BLaER1 (cell line): ENCODE results near the gene GUK1.

Experiments used
- H3K27ac ChIP-seq: shearing (Covaris generic); formaldehyde crosslinking; 2 replicates; pipeline ENCODE4 v1.8.1; 2022
- H3K27me3 ChIP-seq: shearing (Covaris generic); formaldehyde crosslinking; 2 replicates; pipeline ENCODE4 v1.8.1; 2022
- H3K36me3 ChIP-seq: shearing (Covaris generic); formaldehyde crosslinking; 2 replicates; pipeline ENCODE4 v1.8.1; 2022
- H3K4me1 ChIP-seq: shearing (Covaris generic); formaldehyde crosslinking; 2 replicates; pipeline ENCODE4 v1.8.1; 2022
- H3K4me2 ChIP-seq: shearing (Covaris generic); formaldehyde crosslinking; 2 replicates; pipeline ENCODE4 v1.8.1; 2022
- H3K4me3 ChIP-seq: shearing (Covaris generic); formaldehyde crosslinking; 2 replicates; pipeline ENCODE4 v1.8.1; 2022
- H3K9ac ChIP-seq: shearing (Covaris generic); formaldehyde crosslinking; 2 replicates; pipeline ENCODE4 v1.8.1; 2022
- H3K9me3 ChIP-seq: shearing (Covaris generic); formaldehyde crosslinking; 2 replicates; pipeline ENCODE4 v1.8.1; 2022
- H4K20me1 ChIP-seq: shearing (Covaris generic); formaldehyde crosslinking; 2 replicates; pipeline ENCODE4 v1.8.1; 2022
- Cebpa-rat ChIP-seq: shearing (Covaris generic); IDR thresholded peaks from 2 replicates; pipeline ENCODE4 v1.8.1; 2022

Gene GUK1

GRCh38 chr1:228139931-228140723 lies at the start of gene GUK1:
TSS of gene GUK1 (plus strand) at chr1:228140279. CDS start at chr1:228140303, 24 bp downstream.
- H3K4me2 ChIP-seq: peak within 1 kb of the TSS; percentile 91
- peaks cover 3% of the 10 kb centered on the region for H3K36me3 ChIP-seq
- no peaks in the 10 kb centered on the region for H3K27me3 ChIP-seq
- peak within 1 kb of the TSS; percentile 90 for H3K27ac ChIP-seq
- H3K4me3 ChIP-seq: peak within 1 kb of the TSS; percentile 94
- H3K4me1 ChIP-seq: peaks cover 71% of the 10 kb centered on the region
- H4K20me1 ChIP-seq: peaks cover 50% of the 10 kb centered on the region
- H3K9me3 ChIP-seq: no peaks in the 10 kb centered on the region
- no peak for TF ChIP-seq Cebpa-rat
- peak within 1 kb of the TSS; percentile 90 for H3K9ac ChIP-seq

GRCh38 chr1:228090613-228091081 lies 49.4 kb upstream of the GUK1 start:
- Histone ChIP-seq H3K4me3 (no peak overlapping the region), H3K9ac (no peak overlapping the region), H3K4me1 (peaks cover 54% of the 10 kb centered on the region), H3K9me3 (peaks cover 57% of the 10 kb centered on the region), H4K20me1 (peaks cover 100% of the 10 kb centered on the region), H3K36me3 (peaks cover 97% of the 10 kb centered on the region), H3K27me3 (no peaks in the 10 kb centered on the region), H3K4me2 (peak overlapping the region; percentile 67), H3K27ac (peak overlapping the region; percentile 38; the same call in 1 of the 2 replicates)
- no peak for TF ChIP-seq Cebpa-rat

- H3K27me3 ChIP-seq: no peaks in the 10 kb centered on the region
- TF ChIP-seq Cebpa-rat: no peak
- no peak overlapping the region for H3K27ac ChIP-seq
- H3K36me3 ChIP-seq: peaks cover 97% of the 10 kb centered on the region
- H3K9me3 ChIP-seq: peaks cover 57% of the 10 kb centered on the region
- H3K4me1 ChIP-seq: peaks cover 50% of the 10 kb centered on the region
- H3K4me3 ChIP-seq: no peak overlapping the region
- H3K9ac ChIP-seq: no peak overlapping the region
- H4K20me1 ChIP-seq: peaks cover 100% of the 10 kb centered on the region
- H3K4me2 ChIP-seq: peak overlapping the region; percentile 67; the same call in 1 of the 2 replicates
Observed at GRCh38 chr1:228091084-228091483, 49.0 kb upstream of the GUK1 start.

- TF ChIP-seq Cebpa-rat: no peak
- Histone ChIP-seq H3K27me3 (no peaks in the 10 kb centered on the region), H3K9me3 (peaks cover 57% of the 10 kb centered on the region), H3K9ac (no peak overlapping the region), H3K4me3 (no peak overlapping the region), H3K4me2 (no peak overlapping the region), H3K27ac (no peak overlapping the region), H4K20me1 (peaks cover 100% of the 10 kb centered on the region), H3K4me1 (peaks cover 35% of the 10 kb centered on the region), H3K36me3 (peaks cover 100% of the 10 kb centered on the region)
Observed at GRCh38 chr1:228092342-228093049, 47.6 kb upstream of the GUK1 start.

- Histone ChIP-seq H3K4me1 (peaks cover 28% of the 10 kb centered on the region), H3K9ac (no peak overlapping the region), H3K9me3 (peaks cover 57% of the 10 kb centered on the region), H3K36me3 (peaks cover 100% of the 10 kb centered on the region), H4K20me1 (peaks cover 100% of the 10 kb centered on the region), H3K27me3 (no peaks in the 10 kb centered on the region), H3K4me3 (no peak overlapping the region), H3K4me2 (no peak overlapping the region), H3K27ac (no peak overlapping the region)
- TF ChIP-seq Cebpa-rat: no peak
Observed at GRCh38 chr1:228093050-228093906, 46.8 kb upstream of the GUK1 start.

GRCh38 chr1:228094432-228095016 lies 45.6 kb upstream of the GUK1 start:
- H3K27me3 ChIP-seq: no peaks in the 10 kb centered on the region
- no peak overlapping the region; the same call in 1 of the 2 replicates for H3K4me3 ChIP-seq
- H3K4me2 ChIP-seq: no peak overlapping the region
- peaks cover 100% of the 10 kb centered on the region for H3K36me3 ChIP-seq
- H3K27ac ChIP-seq: no peak overlapping the region
- TF ChIP-seq Cebpa-rat: no peak
- peaks cover 57% of the 10 kb centered on the region for H3K9me3 ChIP-seq
- no peak overlapping the region for H3K9ac ChIP-seq
- peaks cover 100% of the 10 kb centered on the region for H4K20me1 ChIP-seq
- H3K4me1 ChIP-seq: peaks cover 15% of the 10 kb centered on the region

GRCh38 chr1:228095161-228095560 lies 44.9 kb upstream of the GUK1 start:
- peaks cover 100% of the 10 kb centered on the region for H3K36me3 ChIP-seq
- no peak overlapping the region for H3K4me2 ChIP-seq
- no peak overlapping the region for H3K4me3 ChIP-seq
- H3K9ac ChIP-seq: no peak overlapping the region
- peaks cover 100% of the 10 kb centered on the region for H4K20me1 ChIP-seq
- H3K27ac ChIP-seq: no peak overlapping the region
- peaks cover 9% of the 10 kb centered on the region for H3K4me1 ChIP-seq
- no peak for TF ChIP-seq Cebpa-rat
- peaks cover 50% of the 10 kb centered on the region for H3K9me3 ChIP-seq
- no peaks in the 10 kb centered on the region for H3K27me3 ChIP-seq

GRCh38 chr1:228095938-228096337 lies 44.1 kb upstream of the GUK1 start:
- Histone ChIP-seq H3K4me3 (no peak overlapping the region), H3K27ac (no peak overlapping the region), H3K27me3 (no peaks in the 10 kb centered on the region), H3K4me1 (peaks cover 5% of the 10 kb centered on the region), H3K36me3 (peaks cover 100% of the 10 kb centered on the region), H3K9me3 (peaks cover 44% of the 10 kb centered on the region), H4K20me1 (peaks cover 100% of the 10 kb centered on the region), H3K9ac (no peak overlapping the region), H3K4me2 (no peak overlapping the region)
- TF ChIP-seq Cebpa-rat: no peak
